Thyroid gland (tissue), 4 donors: ENCODE measurements around the gene CHCHD6. TPM values are rescaled to one million over a fixed set of nuclear protein-coding genes. Genes with fewer than 3 reads are reported as not detected.
A peak's percentile ranks its signal among the peaks of the same experiment; 100 is the strongest.

ENCODE experiments used
- DNase-seq, 2 donors: peaks; one replicate each; pipeline ENCODE4 v3.0.0-alpha.2; 2019
- H3K27ac ChIP-seq, 3 donors: fragments of 200-600 bp; sonication (generic); 1 replicate in 2 of 3; 2 replicates in 1 of 3; pipeline ENCODE4 v1.5.1; 2016 to 2019; ENCODE audit warnings: mild to moderate bottlenecking in 1 of 3, moderate library complexity in 1 of 3
- H3K27me3 ChIP-seq: fragments of 200-600 bp; sonication (generic); one replicate; pipeline ENCODE4 v1.5.1; 2019
- H3K36me3 ChIP-seq, 2 donors: fragments of 200-600 bp; sonication (generic); one replicate each; pipeline ENCODE4 v1.5.1; 2016 to 2019
- H3K4me1 ChIP-seq, 2 donors: fragments of 200-600 bp; sonication (generic); one replicate each; pipeline ENCODE4 v1.5.1; 2017 to 2019
- H3K4me3 ChIP-seq, 3 donors: fragments of 200-600 bp; sonication (generic); replicated peaks in 1 of 3; 1 replicate in 2 of 3; 2 replicates in 1 of 3; pipeline ENCODE4 v1.5.1; 2016; ENCODE audit warnings: mild to moderate bottlenecking in 1 of 3
- H3K9me3 ChIP-seq: fragments of 200-600 bp; sonication (generic); one replicate; pipeline ENCODE4 v1.5.1; 2017
- POLR2A ChIP-seq, 2 donors: fragments of 450-650 bp; IDR thresholded peaks; one replicate each; pipeline ENCODE4 v1.6.1; 2017; ENCODE audit warnings: antibody characterized with exemption in 2 of 2, mild to moderate bottlenecking in 2 of 2, moderate library complexity in 1 of 2
- WGBS, 2 donors: methylation state at CpG; one replicate each; pipeline ENCODE4 v1.1.5; 2017; 5-methylcytosine and 5-hydroxymethylcytosine counted together
- intact Hi-C: fragments of 100-400 bp; cut with DNase I; formaldehyde crosslinking; loops from one replicate; pipeline ENCODE4 v1.15.1; 2023
- total RNA-seq, 4 donors: library from RNA; depleted of rRNA; stranded (reverse); fragments of >200 nt; gene quantifications; one replicate each; pipeline ENCODE4 v1.2.3, GENCODE V29; 2016
- TF ChIP-seq, protein P1 (sequence below), 6 experiments: fragments of 200-600 bp in 3 of 6; fragments of 450-650 bp in 3 of 6; sonication (generic) in 3 of 6; IDR thresholded peaks; one replicate each; pipeline ENCODE4 v1.5.1; 2016 to 2019; ENCODE audit warnings: antibody characterized with exemption in 6 of 6, mild to moderate bottlenecking in 2 of 6, inconsistent platforms in 1 of 6, moderate library complexity in 1 of 6

Gene CHCHD6
- total RNA-seq, 4 donors from 2014 or later, result 22.9 to 27.8 (median 24.4) TPM

DNA sequence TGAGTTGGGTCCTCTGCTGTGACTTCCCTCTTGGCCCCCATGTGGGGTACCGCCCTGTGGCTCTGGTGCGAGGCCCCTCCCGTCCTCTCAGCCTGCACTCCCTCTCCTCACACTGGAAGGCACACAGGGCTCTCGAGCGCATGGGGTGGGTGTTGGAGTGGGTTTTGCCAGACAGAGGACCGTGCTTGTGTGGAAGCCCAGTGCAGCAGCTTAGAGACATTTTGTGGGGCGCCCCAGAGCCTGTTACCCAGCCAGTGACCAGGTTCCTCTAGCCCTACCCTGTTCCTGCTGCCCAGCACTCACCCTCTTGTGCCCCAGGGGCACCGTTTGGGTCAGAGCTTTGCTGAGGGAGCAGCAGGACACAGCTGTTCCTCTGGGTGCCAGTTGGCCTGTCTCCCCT lies 288.7 kb downstream of the CHCHD6 start:
- WGBS, 2 donors, result 84 to 93% methylated on average over 6 to 8 of the region's 8 CpGs
- Histone ChIP-seq H3K27ac (no peak overlapping the region), H3K4me3 (no peak overlapping the region), H3K27me3 (no peaks in the 10 kb centered on the region), H3K9me3 (no peaks in the 10 kb centered on the region), H3K36me3 (peaks cover 6 to 15% of the 10 kb centered on the region in 2 donors), H3K4me1 (peaks cover 16 to 39% of the 10 kb centered on the region in 2 donors)
- DNase-seq, result no peak
- TF ChIP-seq, protein P1, sequence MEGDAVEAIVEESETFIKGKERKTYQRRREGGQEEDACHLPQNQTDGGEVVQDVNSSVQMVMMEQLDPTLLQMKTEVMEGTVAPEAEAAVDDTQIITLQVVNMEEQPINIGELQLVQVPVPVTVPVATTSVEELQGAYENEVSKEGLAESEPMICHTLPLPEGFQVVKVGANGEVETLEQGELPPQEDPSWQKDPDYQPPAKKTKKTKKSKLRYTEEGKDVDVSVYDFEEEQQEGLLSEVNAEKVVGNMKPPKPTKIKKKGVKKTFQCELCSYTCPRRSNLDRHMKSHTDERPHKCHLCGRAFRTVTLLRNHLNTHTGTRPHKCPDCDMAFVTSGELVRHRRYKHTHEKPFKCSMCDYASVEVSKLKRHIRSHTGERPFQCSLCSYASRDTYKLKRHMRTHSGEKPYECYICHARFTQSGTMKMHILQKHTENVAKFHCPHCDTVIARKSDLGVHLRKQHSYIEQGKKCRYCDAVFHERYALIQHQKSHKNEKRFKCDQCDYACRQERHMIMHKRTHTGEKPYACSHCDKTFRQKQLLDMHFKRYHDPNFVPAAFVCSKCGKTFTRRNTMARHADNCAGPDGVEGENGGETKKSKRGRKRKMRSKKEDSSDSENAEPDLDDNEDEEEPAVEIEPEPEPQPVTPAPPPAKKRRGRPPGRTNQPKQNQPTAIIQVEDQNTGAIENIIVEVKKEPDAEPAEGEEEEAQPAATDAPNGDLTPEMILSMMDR (IDR thresholded peaks at IDR 0.05), result no peak
- TF ChIP-seq POLR2A (IDR thresholded peaks at IDR 0.05), result no peak
- intact Hi-C loops, result loop anchor here (10.0 kb wide), 1 partner anchor 552 kb away; no protein-coding TSS in a partner anchor

DNA sequence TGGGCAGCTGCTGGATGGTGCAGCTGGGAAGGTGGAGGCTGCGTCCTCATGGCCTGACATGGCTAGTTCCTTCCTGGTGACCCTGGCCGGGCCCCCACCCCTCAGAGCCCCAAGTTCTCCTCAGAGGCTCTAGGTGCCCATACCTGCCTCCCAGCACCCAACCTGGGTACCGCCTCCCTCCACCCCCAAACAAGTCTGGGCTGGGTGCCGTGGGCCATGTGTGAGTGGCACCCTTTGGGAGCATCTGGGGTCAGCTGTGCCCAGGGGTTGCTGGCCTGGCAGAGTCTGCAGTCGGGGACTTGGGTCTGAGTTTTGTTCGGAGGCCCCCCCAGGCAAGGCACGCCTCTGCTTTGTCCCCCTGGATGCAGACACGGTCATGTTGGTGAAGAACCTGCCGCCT lies 289.4 kb downstream of the CHCHD6 start:
- H3K9me3 ChIP-seq, result no peaks in the 10 kb centered on the region
- no peak for TF ChIP-seq POLR2A (IDR thresholded peaks at IDR 0.05)
- TF ChIP-seq, protein P1 (IDR thresholded peaks at IDR 0.05), result no peak
- 88 to 97% methylated on average over 9 of the region's 9 CpGs for WGBS, 2 donors
- H3K27ac ChIP-seq, result no peak overlapping the region
- H3K4me1 ChIP-seq, result peaks cover 16 to 39% of the 10 kb centered on the region in 2 donors
- no peak for DNase-seq
- H3K36me3 ChIP-seq, result peaks cover 6 to 15% of the 10 kb centered on the region in 2 donors
- no peak overlapping the region for H3K4me3 ChIP-seq
- H3K27me3 ChIP-seq, result no peaks in the 10 kb centered on the region
- intact Hi-C loops, result loop anchor here (10.0 kb wide), 1 partner anchor 551 kb away; no protein-coding TSS in a partner anchor

DNA sequence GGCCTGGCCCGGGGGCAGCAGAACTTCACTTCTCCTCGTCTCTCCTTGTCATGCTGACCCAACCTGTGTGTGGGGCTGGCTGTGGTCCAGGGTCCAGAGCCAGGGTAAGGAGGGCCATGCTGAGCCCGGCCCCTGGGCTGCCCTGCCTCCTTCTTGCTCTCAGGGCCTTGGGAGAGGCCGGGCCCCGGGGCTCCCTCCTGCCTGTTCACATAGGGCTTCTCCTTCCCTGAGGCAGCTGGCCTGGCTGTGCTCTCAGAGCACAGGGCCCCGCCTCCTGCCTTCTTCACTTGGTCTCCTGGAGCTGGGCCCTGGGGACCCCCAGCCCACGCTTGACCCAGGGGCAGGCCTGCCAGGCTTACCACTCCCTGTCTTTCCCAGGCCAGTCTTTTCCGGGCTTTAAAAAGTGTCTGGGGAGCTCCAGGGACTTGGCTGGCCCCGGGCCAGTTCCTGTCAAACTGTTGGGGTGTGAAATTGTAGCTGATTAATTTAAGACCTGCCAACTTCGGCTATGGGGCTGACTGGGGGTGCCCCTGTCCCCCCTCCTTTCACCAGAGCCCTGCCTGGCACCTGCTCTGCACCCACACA lies 290.7 kb downstream of the CHCHD6 start:
- 27 to 35% methylated on average over 8 to 9 of the region's 10 CpGs for WGBS, 2 donors
- H3K4me1 ChIP-seq, result peaks cover 16 to 39% of the 10 kb centered on the region in 2 donors

DNA sequence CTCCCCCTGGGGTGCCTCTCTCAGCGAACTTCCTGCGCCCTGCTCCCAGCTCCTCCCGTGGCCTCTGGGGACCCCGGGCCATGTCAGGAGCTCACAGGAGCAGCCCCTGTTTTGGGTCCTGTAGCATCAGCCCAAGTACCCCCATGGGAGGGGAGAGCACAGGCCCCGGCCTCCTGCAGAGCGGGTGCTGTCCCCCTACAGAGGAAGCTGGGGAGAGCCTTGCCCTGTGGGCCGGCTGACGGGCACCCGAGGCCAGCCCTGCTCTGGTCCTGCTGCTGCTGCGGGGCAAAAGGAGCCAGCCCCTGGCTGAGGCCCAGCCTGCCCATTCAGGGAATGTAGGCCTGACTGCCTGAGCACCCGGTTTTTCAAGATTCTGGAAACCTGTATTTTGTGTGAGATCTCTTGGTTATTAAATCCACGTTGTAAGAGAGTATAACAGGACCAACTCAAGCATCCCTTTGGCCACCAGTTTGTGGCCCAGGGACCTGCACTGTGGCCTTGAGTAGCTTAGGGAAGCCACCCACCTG lies 291.3 kb downstream of the CHCHD6 start:
- DNase-seq, result peak; percentile 78 to 85
- Histone ChIP-seq H3K27ac (peak overlapping the region; percentile 58 to 79 (median 63)), H3K4me1 (peaks cover 16 to 39% of the 10 kb centered on the region in 2 donors), H3K4me3 (no peak overlapping the region), H3K27me3 (no peaks in the 10 kb centered on the region), H3K36me3 (peaks cover 1 to 6% of the 10 kb centered on the region in 2 donors), H3K9me3 (no peaks in the 10 kb centered on the region)
- intact Hi-C loops, result loop anchor here (5.0 to 10.0 kb wide), 2 partner anchors 177 to 549 kb away; no protein-coding TSS in a partner anchor
- 43 to 61% methylated on average over 6 to 7 of the region's 12 CpGs for WGBS, 2 donors
- TF ChIP-seq, protein P1 (IDR thresholded peaks at IDR 0.05), result no peak
- no peak for TF ChIP-seq POLR2A (IDR thresholded peaks at IDR 0.05)

More for the DNA sequence above, 290.7 kb downstream of the CHCHD6 start:
- intact Hi-C loops, result loop anchor here (5.0 to 10.0 kb wide), 2 partner anchors 178 to 550 kb away; no protein-coding TSS in a partner anchor
- TF ChIP-seq, protein P1 (IDR thresholded peaks at IDR 0.05), result no peak
- no peak for TF ChIP-seq POLR2A (IDR thresholded peaks at IDR 0.05)
- Histone ChIP-seq H3K36me3 (peaks cover 4 to 6% of the 10 kb centered on the region in 2 donors), H3K9me3 (no peaks in the 10 kb centered on the region), H3K4me3 (no peak overlapping the region), H3K27ac (peak overlapping the region; percentile 58 to 79 (median 63)), H3K27me3 (no peaks in the 10 kb centered on the region)
- DNase-seq, result peak; percentile 73 to 74
